GM21360 (cell line): ENCODE results near the gene PTP4A2.
"Not testable (repeated sequence)": the region's sequence is repeated elsewhere in the genome, so short reads cannot be mapped to it uniquely, and the experiment has no call there.

Experiments
- ATAC-seq: cut with Tn5 transposase; IDR thresholded peaks from one replicate; pipeline ENCODE4 v1.9.1; 2021; ENCODE audit warnings: mild to moderate bottlenecking, moderate library complexity; ENCODE audit not compliant: unreplicated experiment

PTP4A2 gene

DNA sequence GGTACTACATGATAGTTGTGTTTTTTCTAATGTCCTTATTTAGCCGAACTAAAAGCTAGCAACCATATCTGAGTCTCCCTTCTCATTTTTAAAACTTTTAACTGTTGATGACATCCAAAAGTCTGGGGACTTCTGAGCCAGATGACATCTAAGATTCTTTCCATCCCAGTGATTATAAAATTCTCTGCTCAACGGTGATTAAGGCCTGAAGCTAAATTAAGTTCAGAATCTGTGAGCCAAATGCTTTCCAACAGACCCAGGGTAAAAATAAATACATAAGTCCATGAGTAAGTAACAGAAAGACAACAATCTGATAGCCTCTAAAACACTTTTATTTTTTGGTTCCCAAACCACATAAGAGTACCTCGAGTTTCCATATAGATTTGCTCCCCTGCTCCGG, 13.1 kb upstream of the PTP4A2 start:
- no peak for ATAC-seq

DNA sequence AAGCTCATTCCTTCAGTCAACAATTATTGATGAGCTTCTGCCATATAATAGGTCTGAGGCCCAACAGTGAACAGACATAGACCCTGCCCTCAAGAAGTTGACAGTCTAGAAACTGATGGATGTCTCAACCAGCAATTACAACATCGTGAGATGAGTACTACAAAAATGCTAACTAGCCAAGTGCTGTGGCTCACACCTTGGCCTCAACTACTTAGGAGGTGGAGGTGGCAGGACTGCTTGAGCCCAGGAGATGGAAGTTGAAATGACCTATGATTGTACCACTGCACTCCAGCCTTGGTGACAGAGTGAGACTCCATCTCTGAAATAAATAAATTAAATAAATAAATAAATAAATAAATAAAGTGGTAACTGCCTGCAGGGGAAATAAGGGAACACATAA, 11.7 kb upstream of the PTP4A2 start:
- no peak for ATAC-seq

DNA sequence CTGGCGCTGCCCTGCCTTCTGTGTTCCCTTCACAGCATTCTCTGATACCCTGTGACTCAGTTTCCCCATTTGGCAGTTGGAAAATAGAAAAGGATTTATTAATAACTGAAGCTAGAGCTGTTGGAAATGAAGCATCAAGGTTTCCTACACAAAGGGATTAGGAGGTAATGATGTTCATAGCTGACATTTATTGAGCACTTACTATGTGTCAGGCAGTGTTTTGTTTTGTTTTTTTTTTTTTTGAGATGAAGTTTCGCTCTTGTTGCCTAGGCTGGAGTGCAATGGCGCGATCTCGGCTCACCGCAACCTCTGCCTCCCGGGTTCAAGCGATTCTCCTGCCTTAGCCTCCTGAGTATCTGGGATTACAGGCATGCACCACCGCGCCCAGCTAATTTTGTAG, 7.5 kb upstream of the PTP4A2 start:
- ATAC-seq, result not testable (repeated sequence)

DNA sequence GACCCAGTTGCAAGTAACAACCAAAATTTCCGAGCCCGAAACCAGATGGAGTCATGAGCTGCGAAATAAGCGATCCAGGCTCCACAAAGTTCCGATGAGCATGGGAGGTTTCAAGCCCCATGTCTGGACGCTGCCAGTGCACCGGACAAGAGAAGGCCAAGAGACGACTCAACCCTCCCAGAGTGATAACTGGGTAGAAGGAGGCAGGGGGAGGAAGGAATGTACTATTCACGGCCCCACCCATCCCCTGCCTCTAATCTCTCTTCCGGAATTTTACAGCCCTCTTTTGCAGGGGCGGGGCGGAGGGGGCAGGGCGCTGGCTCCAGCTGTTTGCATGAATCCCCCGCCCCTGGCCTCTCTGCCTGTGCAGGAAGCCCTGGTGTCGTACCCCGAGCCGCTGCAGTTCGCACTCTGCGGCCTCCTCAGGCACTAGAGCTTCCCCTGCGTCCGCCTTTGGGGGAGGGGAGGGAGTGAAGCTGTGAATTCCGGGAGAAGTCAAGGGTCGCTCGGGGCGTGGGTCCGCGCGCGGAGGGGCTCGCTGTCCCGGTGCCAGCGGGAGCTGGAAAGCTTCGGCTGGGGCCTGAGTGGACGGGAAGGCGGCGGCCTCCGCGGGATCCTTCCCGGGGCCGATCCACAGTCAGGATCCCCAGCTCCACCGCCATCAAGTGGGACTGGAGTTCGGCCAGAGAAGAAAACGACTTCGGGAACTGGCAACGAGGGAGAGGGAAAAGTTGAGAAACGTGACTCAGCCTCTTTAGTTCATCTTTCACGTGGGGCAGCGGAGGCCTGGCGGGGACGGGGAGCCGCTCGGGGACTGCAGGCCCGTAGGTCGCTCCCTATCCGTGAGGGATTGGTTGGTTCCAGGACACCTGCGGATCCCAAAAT, 6.3 kb upstream of the PTP4A2 start:
- peak; percentile 42 for ATAC-seq

DNA sequence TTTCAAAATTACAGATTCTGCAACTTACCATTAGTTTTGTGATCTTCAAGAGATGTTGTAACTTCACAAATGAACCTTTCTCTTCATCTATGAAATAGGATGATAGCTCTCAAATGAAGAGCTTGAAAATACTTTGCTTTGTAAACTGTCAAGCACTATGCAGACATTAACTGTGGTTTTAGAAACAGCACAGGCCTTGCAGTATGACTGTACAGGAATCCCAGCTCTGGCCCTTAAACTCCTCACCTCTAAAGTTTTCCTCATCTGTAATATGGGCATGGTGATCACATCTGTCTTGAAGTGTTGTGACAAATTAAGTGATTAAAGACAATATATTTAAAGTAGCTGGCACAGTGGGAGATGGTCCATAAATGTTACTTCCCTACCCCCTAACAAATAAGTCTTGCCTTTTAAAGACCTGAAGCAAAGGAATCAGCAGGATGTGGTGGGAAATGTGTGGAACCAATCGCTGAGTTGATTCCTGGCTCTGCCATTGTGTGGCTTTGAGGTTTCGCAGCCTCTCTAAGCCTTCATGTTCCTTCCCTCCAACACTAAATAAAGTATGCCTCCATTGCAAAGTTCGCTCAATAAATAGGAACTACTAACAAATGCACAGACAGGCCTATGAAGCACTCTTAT, 5.5 kb upstream of the PTP4A2 start:
- ATAC-seq, result no peak

DNA sequence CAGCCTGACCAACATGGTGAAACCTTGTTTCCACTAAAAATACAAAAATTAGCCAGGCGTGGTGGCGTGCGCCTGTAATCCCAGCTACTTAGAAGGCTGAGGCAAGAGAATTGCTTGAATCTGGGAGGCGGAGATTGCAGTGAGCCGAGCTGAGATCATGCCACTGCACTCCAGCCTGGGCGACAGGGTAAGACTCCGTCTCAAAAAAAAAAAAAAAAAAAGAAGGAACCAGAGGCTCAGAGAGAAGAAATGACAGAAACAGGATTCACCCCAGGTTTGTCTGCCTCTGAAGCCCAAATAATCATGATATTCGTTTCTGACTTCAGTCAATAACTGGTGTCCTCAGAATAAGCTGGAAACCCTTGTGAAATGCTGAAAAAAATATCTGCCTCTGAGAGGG, 3.9 kb upstream of the PTP4A2 start:
- ATAC-seq, result not testable (repeated sequence)

DNA sequence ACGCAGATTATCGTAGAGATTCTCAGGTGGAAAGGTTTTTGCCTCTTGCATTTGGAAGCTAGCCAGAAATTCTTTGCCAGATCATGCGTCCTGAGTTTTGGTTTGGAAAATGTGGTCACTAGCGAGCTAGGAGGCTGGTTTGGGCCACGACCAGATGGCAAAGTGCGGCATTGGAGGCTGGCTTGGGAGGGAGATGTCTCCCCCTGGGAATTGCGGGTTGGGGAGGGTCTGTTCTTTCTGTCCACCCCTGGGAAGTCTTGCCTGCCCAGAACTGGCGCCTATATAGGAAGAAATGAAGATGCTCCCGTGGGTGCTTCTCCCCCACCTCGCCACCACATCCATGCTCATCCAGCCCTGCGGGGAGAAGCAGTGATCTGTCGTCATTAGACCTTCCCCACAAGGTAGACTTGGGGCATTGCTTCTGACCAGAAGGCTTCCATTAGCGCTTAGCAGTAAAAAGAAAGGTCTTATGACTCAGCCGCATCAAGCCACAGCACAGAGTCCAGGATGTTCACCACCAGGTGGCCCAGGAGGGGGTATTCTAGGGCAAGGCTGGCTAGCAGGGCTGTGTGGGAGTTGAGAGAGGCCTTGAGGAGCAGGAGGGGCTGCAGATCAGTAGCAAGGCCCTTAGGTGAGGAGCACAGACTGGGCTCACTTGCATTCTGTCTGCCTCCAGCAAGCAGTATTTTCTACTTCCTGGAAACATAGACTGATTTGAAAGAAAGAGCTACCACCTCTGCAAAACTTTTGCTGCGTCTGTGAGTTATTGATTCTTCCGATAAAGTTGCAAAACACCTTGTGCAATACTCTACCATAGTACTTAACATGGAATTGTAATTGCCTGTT, 1.5 kb upstream of the PTP4A2 start:
- ATAC-seq, result peak; percentile 26

DNA sequence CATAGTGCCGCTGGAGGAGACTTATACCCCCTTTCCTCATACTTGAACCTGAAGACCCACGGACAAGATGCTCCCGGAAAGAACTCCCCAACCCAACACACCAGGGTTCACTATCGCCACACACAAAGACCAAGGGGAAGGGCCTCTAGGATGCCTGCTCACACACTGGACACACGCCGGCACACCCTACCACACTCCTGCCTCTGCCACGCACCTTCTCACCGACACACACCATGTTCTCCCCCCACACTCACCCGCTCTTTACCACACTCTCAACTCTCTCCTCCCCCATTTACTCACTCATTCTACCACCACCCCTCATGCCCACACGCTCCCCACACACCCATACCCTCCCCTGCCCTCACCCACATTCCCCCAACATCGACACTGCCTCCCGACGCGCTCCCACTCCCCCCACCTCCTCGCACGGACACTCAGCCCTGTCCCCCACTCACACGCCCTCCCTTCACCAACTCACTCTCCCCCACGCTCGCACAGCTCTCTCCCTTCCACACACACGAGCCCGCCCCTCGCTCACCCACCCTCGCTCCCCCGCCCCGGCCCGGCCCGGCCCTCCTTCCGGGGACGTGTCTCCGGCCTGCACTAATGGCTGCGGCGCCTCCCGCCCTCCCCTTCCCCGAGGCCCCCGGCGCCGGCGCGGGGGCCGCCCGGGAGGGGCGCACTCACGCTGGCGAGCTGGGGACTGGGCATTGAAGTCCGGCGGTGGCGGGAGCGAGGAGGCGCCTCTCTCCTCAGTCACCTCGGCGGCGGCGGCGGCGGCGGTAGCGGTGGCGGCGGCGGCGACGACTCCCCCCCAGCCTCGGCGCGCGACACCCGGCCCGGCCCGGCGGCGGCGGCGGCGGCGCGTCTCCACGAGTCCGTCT, 626 bp downstream of the PTP4A2 start:
- peak; percentile 20 for ATAC-seq

DNA sequence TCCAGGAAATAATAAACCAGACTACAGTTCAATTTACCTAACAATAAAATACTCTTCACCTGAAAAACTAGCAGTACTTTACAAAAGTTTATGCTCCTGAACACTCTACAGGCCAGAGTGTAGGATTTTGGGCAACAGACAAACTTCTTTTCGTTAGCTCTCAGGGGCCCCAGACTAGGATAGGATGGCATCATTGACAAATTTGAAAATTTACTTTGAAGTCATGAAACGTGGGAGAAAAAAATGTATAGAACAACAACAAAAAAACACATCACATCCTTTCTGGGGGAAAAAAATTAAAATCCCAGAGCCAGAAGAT, 1.2 kb downstream of the PTP4A2 start:
- ATAC-seq, result no peak

DNA sequence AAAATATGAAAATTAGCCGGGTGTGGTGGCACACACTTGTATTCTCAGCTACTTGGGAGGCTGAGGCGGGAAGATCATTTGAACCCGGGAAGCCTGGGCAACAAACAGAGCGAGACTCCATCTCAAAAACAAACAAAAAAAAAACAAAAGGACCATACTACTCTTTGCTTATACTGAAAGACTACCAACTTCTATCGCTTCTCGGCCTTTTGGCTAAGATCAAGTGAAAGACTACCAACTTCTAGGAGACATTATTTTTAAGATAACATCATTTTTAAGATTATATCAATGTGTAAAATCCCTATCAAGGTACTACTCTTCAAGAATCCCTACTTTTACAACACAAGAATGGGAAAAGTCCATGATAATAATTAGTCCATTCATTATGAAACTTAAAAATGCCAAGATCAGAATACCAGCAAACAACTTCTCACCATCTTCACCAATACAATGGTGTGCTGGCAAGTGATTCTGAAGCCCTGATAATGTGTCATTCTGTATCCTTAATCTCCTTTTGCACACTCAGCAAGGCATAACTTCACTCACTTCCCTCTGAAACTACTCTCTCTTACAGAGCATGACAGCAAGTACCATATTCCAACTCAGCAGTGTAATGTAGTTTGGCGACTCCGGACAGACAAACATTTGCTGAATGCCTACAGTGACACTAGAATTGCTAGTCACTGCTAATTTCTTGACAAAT, 1.7 kb downstream of the PTP4A2 start:
- no peak for ATAC-seq

DNA sequence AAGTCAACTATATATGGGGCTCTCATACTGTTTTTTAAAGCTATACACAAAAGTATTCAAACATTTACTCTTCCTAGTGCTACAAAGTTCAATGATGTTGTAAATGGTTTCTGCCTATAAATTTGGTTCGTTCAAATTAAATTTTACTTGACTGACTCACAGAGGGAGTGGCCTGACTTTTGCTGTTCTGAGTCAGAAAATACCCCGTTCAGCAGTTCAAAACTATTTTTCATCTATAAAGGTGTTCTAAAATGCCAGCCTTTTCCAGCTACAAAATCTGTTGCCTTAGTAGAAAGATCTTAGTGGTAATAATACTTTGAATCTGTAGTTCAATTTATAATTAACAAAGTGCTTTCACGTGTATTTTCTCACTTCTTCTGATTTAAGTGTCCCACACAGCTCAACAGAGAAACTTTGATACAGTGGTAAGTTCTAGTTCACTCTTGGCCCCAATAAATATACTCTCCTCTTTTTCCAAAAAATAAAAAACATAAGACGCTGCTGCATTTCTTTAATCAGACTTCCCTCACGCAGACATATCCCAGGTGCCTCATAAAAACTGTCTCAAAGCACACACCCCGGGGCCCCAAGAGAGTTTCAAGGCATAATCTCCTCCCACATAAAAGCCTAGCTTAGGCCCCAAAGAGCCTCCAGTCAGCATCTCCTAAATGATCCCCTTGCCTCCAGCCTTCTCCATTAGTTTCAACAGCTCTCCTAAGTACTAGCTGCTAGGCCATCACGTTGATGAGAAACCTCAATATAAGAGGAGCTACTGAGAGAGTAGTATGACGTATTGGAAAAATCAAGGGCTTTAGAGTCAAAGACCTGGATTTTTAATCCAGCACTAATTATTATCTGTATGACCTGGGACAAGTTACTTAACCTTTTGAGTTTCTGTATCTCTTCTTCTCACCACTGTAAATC, 3.2 kb downstream of the PTP4A2 start:
- no peak for ATAC-seq

DNA sequence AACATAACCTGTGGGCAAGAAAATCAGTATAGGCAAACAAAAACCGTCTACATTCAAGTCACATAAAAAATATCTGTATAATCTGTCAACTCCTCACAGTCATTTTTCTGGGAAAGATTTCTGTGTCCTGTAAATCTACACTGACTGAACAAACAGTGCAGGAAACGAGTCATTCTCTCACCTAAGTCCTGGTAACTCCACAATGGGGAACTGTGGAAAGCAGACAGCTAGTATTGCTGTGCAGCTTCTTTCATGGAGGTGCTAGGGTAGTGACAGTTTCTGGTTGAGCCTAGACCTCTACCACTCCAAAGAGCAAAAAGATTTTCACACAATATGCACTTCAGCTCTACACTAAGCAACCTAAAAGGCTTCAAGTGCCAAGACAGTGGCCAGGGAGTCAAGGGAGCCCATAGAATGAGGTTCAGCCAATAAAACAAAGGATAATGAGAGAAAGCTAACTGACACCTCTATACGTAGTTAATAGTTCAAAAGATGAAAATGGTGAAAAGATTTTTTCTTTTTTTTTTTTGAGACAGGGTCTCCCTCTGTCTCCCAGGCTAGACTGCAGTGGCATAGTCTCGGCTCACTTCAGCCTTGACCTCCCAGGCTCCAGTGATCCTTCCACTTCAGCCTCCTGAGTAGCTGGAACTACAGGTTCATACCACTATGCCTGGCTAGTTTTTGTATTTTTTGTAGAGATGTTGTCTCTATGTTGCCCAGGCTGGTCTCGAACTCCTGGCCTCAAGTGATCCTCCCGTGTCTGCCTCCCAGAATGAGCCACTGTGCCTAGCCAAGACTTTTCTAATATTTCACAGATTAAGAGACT, 5.5 kb downstream of the PTP4A2 start:
- no peak for ATAC-seq

DNA sequence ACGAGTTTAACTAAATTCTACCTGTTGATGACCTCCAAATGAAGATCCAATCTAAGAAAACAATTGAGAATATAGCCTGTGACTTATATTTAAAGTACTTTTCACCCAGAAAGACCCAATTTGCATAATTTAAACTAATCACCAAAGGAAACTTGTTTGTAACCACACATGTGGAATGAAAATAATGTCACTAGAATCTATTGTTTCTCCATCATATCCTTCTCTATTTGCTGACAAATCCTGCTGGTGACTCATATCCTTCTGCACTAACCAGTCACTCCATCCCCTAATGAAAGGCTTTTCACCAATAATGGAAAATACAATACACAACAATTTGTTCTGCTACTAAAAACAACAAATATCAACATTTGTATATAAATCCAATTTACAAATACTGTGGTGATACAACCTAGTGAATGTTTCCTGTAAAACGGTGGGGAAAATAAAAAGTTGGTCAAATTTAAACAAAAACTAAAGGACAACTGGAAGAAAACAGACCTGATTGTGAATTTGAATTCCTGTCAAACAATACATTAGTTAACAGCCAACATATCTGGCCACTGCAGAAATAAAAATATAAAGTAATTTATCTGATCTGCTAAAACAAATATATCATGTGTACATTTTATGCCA, 6.5 kb downstream of the PTP4A2 start:
- no peak for ATAC-seq

DNA sequence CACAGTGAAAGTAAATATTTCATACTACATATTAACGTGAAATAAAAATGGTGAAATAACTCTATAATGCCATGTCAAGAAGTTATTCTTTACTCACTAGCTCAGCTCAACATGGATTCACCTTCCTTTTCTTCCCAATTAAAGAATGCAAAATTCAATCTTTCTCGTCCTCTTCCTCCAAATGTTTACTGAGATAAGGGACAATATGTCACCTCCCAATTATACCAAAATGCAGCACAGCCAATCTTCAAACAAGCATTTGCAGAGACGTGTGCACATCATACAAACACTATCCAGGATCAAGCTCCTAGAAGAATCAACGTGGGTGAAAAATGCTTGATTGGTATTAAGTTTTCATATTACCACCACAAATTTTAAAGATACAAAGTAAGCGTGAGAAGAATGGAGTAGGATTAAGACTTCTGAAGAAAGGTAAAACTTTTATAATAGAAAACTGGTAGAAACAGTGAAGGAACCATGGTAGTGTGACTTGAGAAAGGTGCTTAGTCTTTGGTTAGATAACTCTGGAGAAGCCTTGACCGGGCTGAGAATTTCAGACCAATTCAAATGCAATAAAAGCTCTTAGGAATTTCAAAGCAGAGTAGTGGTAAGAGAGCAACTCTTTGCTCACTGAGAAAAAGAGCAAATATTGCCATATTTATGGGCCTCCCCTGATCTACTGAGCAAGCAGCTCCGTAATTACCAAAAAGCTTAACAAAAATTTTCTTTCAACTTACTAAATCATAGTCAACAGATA, 7.2 kb downstream of the PTP4A2 start:
- ATAC-seq, result no peak

DNA sequence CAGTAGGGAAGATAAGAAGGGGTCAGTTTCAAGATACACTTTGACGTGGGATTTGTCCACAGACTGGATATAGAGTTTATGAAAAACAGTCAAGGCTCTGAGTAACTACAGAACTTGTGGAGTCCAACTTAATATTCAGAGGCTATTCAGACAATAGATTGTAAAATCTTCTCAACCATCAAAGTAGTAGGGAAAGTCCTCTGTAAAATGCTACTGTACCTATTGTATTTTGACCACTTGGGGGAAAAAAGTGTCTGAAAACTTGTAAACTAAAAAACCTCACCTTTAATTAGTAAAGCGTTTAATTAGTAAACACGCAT, 10.5 kb downstream of the PTP4A2 start:
- ATAC-seq, result no peak

DNA sequence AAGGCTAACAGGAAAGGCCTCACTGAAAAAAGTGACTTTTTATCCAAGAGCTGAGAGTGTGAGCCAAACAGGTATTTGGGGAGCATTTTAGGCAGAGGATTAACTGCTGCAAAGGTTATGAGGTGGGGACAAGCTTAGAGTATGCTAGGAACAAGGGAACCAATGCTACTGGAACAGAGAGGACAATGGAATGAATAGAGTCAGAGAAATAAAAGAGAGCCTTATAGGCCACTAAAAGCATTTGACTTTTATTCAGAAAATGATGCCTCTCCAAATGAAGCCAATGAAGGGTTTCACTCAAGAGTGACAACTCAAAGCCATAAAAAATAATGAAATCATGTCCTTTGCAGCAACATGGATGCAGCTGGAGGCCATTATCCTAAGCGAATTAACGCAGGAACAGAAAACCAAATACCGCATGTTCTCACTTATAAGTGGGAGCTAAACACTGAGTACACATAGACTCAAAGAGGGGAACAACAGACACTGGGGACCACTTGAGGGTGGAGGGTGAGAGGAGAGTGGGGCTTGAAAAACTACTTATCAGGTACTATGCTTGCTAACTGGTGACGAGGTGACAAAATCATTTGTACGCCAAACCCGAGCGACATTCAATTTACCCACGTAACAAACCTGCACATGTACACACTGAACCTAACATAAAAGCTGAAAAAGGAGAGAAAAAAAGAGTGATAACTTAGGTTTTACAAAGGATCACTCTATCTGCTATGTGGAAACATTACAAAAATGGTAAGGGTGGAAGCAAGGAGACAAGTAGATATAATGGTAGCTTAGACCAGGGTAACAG, 11.1 kb downstream of the PTP4A2 start:
- ATAC-seq, result no peak
